Measurements from ENCODE around the gene MMP23B. TPM values are rescaled to one million over a fixed set of nuclear protein-coding genes. Genes with fewer than 3 reads are reported as not detected.
"Not testable (repeated sequence)": the region's sequence is repeated elsewhere in the genome, so short reads cannot be mapped to it uniquely, and the experiment has no call there.

The MMP23B gene
- total RNA-seq, result 1 to 10 TPM; 1.4 to 2.3 TPM

DNA sequence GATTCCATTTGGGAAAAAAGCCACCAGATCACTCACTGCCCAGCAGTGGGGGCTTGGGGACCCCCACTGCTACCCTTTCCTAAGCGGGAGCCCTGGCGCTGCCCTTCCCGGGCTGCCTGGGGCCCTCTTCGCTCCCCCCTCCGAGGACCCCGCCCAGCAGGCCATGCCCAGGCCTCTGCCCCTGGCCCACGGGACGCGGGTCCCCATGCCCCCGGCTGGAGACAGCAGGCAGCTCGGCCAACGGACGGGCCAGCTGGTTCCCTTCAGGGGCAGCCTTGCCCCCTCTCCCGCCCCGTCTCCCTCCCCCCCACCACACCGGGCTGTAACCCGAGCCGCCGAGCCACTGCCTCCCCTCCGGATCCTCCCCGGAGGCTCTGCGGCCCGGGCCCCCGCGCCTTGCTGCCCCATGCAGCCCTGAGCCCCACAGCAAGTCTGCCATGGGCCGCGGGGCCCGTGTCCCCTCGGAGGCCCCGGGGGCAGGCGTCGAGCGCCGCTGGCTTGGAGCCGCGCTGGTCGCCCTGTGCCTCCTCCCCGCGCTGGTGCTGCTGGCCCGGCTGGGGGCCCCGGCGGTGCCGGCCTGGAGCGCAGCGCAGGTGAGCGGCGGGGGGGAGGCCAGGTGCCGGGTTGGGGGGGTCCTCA lies at the start of gene MMP23B:
MMP23B (plus strand) TSS at position 392 of the 639 bp plus-strand sequence; CDS start at position 438, 46 bp downstream.
- no peak for DNase-seq
- Mint-ChIP-seq H3K4me1 (peaks cover 5% of the 10 kb centered on the region), H3K9me3 (no peaks in the 10 kb centered on the region), H3K27me3 (peaks cover 7% of the 10 kb centered on the region), H3K36me3 (peaks cover 2% of the 10 kb centered on the region), H3K27ac (no peak within 1 kb of the TSS), H3K4me3 (no peak within 1 kb of the TSS)

DNA sequence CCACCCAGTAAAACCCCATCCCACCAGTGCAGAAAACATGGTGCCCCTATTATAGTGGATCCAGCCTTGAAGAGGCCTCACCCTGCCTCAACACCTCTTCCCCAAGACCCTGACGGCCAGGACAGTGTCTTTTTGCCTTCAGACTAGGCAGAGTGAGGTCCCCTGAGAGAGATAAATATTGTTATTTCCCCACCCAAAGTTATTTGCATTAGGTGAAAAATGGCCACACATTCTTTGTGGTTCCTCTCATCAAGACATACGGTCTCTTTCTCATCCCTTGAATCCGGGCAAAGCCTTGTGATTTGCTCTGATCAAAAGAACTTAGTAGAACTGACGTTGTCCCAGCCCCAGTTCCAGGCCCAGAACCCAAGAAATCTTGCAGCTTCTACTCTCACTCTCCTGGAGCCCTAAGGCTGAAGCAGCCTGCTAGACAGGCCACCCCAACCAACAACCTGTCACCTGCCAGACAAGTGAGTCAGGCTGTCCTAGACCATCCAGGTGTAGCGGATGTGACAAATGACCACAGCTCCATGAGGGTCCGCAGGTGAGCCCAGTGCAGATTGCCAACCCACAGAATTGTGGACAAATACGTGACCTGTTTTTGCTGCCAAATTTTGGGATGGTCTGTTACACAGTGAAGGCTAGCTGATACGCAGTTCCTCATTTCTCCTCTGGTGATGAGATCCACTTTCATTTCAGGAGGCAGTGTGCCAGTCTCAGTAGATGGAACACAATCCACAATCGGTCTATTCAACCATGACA lies 49.2 kb upstream of the MMP23B start:
- H3K36me3 Mint-ChIP-seq, result no peaks in the 10 kb centered on the region
- H3K27me3 Mint-ChIP-seq, result peaks cover 14% of the 10 kb centered on the region

DNA sequence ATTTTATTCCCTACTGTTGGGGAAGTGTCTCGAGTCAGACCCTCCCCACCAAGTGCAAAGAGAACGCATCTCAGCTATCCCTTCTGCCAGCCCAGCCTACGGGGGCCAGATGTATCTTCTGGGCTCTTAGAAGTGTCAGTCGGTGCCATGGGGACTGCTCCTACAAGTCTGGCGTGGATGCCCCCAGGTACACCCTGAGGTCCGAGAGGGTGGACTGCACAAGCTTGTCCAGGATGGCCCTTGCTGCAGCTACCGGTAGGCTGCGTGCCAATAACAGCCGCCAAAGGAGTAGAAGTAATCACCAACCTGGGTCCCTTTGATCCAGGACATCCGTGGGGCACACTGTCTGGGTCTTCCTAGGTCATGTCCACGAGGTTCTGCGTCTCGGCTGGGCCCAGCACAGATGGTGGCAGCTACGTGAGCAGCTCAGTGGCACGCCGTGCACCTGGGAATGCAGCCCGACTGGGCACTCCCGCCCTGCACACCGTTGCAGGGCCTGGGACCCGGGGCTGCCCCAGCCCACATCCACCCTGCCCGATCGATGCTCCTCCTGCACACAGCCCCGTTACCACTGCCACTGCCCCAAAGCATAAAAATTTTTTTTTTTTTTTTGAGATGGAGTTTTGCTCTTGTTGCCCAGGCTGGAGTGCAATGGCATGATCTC lies 48.5 kb upstream of the MMP23B start:
- no peaks in the 10 kb centered on the region for H3K4me1 Mint-ChIP-seq

More for the DNA sequence above, 49.2 kb upstream of the MMP23B start:
- no peak overlapping the region for H3K4me3 Mint-ChIP-seq
- no peak for DNase-seq
- no peaks in the 10 kb centered on the region for H3K9me3 Mint-ChIP-seq
- no peaks in the 10 kb centered on the region for H3K4me1 Mint-ChIP-seq
- no peak overlapping the region for H3K27ac Mint-ChIP-seq

DNA sequence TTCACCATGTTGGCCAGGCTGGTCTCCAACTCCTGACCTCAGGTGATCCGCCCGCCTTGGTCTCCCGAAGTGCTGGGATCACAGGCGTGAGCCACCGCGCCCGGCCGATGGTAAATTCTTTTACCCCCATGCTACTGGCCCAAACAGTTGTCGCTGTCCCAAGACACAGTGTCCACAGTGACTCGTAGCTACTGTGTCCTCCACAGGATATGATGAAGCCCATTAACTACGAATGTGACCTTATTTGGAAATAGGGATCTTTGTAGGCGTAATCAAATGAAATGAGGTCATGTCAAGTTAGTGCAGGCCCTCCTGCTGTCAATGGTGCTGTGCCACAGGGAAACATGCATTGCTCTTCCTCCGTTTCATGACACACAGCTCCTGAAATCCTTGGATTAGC lies 40.5 kb upstream of the MMP23B start:
- Mint-ChIP-seq H3K4me1 (no peaks in the 10 kb centered on the region), H3K9me3 (no peaks in the 10 kb centered on the region), H3K36me3 (no peaks in the 10 kb centered on the region), H3K27ac (no peak overlapping the region), H3K27me3 (peaks cover 8% of the 10 kb centered on the region), H3K4me3 (no peak overlapping the region)
- no peak for DNase-seq

More for the DNA sequence above, 48.5 kb upstream of the MMP23B start:
- peaks cover 16% of the 10 kb centered on the region for H3K27me3 Mint-ChIP-seq
- no peak overlapping the region for H3K27ac Mint-ChIP-seq
- H3K9me3 Mint-ChIP-seq, result no peaks in the 10 kb centered on the region
- no peaks in the 10 kb centered on the region for H3K36me3 Mint-ChIP-seq
- DNase-seq, result no peak
- H3K4me3 Mint-ChIP-seq, result no peak overlapping the region

DNA sequence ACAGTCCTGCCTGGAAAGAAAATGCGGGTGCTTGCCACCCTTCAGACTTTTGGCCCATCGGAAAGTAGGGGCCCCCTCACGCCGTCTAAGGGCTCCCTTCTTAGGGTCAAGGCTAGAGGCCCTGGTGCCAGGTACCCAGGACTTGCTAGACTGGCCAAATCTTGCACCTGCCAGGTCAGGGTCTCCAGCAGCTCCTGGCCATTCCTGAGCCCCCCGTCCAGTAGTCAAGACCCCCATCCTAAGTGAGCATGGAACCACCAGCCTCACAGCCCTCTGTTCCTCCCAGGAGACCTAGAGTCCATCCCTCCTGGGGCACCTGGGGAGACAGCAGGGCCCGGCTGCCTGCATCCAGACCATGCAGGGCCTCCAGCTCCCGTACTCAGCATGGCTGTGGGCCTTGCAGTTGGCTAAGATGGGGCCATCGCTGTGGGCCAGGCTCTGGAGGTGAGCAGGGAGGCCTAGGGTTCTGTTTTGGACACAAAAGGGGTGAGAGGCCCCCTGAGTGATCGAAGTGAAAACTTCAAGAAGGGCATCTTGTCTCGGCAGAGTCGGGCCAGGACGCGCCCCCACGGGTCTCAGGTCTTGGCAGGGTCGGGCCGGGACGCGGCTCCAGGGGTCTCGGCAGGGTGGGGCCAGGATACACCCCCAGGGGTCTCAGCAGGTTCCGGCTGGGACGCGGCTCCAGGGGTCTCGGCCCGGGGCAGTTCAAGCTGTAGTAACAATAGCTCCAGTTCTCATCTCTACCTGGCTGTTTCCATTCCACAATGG lies 38.0 kb upstream of the MMP23B start:
- H3K4me1 Mint-ChIP-seq, result no peaks in the 10 kb centered on the region
- H3K4me3 Mint-ChIP-seq, result no peak overlapping the region
- H3K27ac Mint-ChIP-seq, result no peak overlapping the region
- no peaks in the 10 kb centered on the region for H3K36me3 Mint-ChIP-seq
- H3K27me3 Mint-ChIP-seq, result peaks cover 11% of the 10 kb centered on the region
- no peak for DNase-seq
- no peaks in the 10 kb centered on the region for H3K9me3 Mint-ChIP-seq

DNA sequence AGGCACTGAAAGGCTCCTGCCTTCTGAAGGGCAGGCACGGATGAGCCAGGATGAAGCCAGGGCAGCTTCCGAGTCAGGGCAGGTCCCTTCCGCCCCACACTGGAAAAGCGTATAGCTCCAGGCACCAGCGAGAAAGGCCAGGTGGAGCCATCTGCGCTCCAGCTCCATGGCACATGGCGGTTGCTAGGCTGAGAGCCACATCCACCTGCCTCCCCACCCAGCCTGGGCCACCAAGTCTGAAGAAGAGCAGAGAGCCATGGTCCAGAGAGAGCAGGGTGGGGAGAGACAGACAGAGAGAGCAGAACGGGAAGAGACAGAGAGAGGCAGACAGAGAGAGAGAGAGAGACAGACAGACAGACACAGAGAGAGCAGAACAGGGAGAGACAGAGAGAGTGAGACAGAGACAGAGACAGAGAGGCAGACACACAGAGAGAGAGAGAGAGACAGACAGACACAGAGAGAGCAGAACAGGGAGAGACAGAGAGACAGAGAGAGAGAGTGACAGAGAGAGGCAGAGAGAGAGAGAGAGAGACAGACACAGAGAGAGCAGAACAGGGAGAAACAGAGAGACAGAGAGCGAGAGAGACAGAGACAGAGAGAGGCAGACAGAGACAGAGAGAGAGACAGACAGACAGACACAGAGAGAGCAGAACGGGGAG lies 37.2 kb upstream of the MMP23B start:
- H3K36me3 Mint-ChIP-seq, result no peaks in the 10 kb centered on the region
- no peaks in the 10 kb centered on the region for H3K9me3 Mint-ChIP-seq
- no peak overlapping the region for H3K4me3 Mint-ChIP-seq
- H3K27me3 Mint-ChIP-seq, result peaks cover 13% of the 10 kb centered on the region
- no peaks in the 10 kb centered on the region for H3K4me1 Mint-ChIP-seq
- no peak overlapping the region for H3K27ac Mint-ChIP-seq
- no peak for DNase-seq

DNA sequence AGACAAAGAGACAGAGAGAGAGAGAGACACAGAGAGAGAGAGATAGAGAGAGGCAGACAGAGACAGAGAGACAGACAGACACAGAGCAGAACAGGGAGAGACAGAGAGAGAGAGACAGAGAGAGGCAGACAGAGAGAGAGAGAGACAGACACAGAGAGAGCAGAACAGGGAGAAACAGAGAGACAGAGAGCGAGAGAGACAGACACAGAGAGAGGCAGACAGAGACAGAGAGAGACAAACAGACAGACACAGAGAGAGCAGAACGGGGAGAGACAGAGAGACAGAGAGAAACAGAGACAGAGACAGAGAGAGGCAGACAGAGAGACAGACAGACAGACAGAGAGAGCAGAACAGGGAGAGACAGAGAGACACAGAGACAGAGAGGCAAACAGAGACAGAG lies 36.6 kb upstream of the MMP23B start:
- H3K27ac Mint-ChIP-seq, H3K36me3 Mint-ChIP-seq, H3K9me3 Mint-ChIP-seq, H3K4me3 Mint-ChIP-seq, DNase-seq, H3K4me1 Mint-ChIP-seq: not testable (repeated sequence)
- H3K27me3 Mint-ChIP-seq, result peaks cover 13% of the 10 kb centered on the region

DNA sequence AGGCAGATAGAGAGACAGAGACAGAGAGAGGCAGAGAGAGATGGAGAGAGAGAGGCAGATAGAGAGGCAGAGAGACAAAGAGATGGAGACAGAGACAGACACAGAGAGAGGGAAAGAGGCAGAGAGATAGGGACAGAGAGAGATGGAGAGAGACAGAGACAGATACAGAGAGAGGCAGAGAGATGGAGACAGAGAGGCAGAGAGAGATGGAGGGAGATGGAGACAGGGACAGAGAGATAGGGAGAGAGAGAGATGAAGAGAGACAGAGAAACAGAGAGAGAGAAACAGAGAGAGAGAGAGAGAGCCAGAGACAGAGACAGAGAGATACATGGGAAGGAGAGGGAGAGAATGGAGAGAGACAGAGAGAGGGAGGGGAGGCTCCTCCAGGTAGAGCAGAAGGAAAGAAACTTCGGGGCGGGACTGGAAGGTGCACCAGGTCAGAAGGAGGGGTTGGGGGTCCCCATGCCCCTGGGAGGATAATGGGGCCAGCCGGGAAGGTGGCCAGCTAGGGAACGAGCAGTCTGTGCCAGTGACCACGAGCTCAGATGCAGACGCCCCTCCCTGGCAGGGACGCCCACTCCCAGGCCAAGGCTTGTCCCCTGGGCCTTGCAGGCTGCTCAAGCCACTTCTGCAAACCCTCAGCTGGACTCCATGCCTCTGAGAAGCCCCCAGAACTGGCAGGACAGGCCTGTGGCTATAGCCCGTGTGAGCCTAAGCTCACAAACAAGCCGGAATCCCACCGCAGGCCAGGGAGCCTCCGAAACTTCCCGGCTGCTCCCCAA lies 35.3 kb upstream of the MMP23B start:
- DNase-seq, result no peak
- Mint-ChIP-seq H3K27me3 (peaks cover 16% of the 10 kb centered on the region), H3K27ac (no peak overlapping the region), H3K36me3 (no peaks in the 10 kb centered on the region), H3K4me1 (no peaks in the 10 kb centered on the region), H3K9me3 (no peaks in the 10 kb centered on the region), H3K4me3 (no peak overlapping the region)

DNA sequence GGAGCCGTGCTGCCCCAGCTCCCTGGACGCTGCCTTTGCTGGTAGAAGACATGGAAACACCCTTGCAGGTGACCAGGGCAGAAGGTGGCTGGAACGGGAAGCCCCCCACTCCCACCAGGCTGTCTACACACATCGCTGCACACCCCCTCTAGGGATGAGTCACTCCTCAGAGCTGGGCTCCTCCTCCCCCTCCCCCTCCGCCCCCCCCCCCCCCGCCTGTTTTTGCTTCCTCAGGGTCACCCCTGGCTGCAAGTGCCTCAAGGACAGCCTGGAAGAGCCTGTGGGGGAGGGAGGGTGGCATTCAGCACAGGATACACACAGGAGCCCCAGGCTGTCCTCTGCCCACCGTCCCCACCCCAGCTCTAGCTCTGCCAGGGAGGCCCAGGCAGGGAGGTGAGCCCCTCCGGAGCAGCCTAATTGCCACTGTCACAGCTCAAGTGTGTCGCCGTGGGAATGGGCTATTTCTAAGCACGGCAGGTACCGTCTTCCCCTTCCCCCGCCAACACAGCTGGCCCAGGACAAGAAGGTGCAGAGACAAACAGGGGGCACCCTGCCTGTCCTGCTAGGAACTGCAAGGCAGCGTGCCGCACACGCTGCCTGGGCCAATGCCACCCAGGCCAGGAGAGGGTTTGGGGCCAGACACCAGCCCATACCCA lies 34.6 kb upstream of the MMP23B start:
- Mint-ChIP-seq H3K9me3 (no peaks in the 10 kb centered on the region), H3K4me1 (no peaks in the 10 kb centered on the region), H3K27ac (no peak overlapping the region), H3K36me3 (no peaks in the 10 kb centered on the region), H3K4me3 (no peak overlapping the region), H3K27me3 (peaks cover 16% of the 10 kb centered on the region)
- no peak for DNase-seq

DNA sequence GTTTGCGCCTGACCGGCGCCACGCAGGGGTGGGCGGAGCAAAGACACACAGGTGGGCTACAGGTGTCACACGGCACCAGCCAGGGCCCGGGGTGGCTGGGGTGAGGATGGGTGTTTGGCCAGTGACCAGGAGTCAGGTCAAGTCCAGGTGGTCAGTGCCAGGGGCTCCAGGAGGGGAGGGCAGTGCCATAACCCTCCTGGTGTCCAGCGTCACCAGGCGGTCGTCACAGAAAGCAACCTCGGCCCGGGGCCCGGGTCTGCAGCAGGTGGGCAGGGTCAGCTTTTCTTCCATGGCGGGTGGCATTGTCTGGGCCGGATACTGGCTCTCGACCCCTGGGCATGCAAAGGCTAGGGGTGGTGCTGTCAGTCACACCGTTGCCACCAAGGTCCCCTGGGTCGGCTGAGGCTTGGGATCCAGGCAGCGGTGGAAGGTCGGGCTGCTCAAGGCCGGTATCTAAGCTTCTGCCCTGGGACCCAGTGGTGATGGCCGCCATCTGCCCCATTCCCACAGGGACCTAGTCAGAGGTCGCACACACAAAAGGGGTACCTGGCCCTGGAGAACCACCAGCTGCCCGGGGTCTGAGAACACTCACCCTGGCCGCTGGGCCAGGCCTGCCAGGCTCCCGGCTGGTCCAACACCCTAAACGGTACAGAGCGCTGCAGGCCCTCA lies 33.8 kb upstream of the MMP23B start:
- H3K27ac Mint-ChIP-seq, result no peak overlapping the region

DNA sequence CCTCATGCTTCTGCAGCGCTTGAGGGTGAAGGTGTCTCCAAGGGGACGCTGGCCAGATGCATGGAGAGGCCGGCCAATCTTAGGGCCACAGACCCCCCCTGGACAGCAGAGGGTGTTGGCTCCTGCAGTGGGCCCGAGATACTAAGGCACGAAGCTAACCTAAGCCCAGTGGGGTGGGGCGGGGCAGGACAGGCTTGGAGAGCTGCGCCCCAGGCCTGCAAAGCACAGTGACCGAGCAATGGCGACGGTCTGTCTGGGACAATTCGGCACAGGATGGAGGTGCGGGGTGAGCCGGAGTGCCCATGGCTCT lies 33.3 kb upstream of the MMP23B start:
- Mint-ChIP-seq H3K9me3 (no peaks in the 10 kb centered on the region), H3K4me1 (no peaks in the 10 kb centered on the region), H3K4me3 (peak overlapping the region; percentile 69), H3K27me3 (peaks cover 16% of the 10 kb centered on the region), H3K27ac (no peak overlapping the region), H3K36me3 (no peaks in the 10 kb centered on the region)
- DNase-seq, result no peak

More for the DNA sequence above, 33.8 kb upstream of the MMP23B start:
- no peaks in the 10 kb centered on the region for H3K4me1 Mint-ChIP-seq
- no peaks in the 10 kb centered on the region for H3K9me3 Mint-ChIP-seq
- peaks cover 16% of the 10 kb centered on the region for H3K27me3 Mint-ChIP-seq
- DNase-seq, result no peak
- no peak overlapping the region for H3K4me3 Mint-ChIP-seq
- no peaks in the 10 kb centered on the region for H3K36me3 Mint-ChIP-seq

DNA sequence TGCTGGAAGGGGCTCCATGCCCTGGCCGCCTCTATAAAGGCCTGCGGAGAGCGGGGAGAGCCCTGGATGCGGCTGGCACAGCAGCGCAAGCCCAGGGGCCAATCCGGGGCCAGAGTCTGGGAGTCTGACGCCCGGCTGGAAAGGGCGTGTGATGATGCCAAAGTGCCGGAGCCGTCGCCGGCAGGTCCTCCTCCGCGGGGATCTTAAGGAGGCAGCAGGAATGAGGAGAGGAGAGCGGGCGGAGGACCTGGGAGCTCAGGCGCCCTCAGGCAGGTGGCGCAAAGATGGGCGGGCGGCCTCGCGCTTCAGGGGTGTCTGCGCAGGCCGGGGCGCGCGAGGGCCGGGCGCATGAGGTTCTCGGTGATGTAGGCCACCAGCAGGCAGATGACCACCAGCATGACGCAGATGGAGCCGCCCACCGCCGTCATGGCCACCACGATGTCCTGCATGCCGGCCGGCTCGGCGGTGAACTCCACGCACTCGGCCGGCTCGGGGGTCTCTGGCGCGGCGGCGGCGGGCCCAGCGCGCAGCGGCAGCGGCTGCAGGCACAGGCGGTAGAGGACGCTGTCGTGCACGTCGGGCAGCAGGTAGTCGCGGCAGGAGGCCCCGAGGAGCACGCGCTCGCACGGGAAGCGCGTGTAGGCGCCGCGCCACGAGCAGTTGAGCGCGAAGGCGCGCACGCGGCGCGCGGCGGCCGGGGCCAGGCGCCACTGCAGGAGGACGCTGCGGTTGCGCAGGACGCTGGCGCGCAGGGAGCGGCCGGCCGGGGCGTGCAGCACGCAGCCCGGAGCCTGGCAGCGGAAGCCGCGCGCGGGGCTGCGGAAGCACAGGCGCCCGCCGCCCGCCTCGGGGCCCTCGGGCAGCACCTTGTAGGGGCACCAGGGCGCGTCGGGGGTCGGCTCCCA lies 32.7 kb upstream of the MMP23B start:
- no peaks in the 10 kb centered on the region for H3K36me3 Mint-ChIP-seq
- H3K27me3 Mint-ChIP-seq, result peaks cover 16% of the 10 kb centered on the region
- H3K4me1 Mint-ChIP-seq, result no peaks in the 10 kb centered on the region
- H3K4me3 Mint-ChIP-seq, result peak overlapping the region; percentile 69
- peak; percentile 54 for DNase-seq
- no peaks in the 10 kb centered on the region for H3K9me3 Mint-ChIP-seq
- H3K27ac Mint-ChIP-seq, result no peak overlapping the region
